Kasumi-1 (cell line): ENCODE data around the gene CISD1.

Source experiments
- DNase-seq, 2 experiments: peaks; one replicate each; lab custom pipeline; 2025; lab: John Stamatoyannopoulos, UW

Gene CISD1

DNA sequence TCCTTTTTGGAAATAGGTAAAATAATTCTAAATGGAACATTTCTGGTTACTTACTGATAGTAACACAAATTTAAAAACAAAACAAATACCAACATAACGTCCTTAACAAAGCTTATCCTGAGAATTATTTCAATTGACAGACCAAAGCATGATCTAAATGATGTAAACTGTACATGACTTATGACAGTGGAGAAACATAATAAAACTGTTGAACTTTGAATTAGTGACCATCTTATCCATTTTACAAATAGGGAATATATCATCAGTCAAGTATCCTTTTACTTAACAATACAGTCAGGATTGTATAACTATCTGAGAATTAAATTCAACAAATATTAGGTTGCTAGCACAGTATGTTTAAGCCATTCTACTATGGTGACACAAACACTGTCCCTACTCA lies 3.7 kb upstream of the CISD1 start:
- DNase-seq, result no peak

DNA sequence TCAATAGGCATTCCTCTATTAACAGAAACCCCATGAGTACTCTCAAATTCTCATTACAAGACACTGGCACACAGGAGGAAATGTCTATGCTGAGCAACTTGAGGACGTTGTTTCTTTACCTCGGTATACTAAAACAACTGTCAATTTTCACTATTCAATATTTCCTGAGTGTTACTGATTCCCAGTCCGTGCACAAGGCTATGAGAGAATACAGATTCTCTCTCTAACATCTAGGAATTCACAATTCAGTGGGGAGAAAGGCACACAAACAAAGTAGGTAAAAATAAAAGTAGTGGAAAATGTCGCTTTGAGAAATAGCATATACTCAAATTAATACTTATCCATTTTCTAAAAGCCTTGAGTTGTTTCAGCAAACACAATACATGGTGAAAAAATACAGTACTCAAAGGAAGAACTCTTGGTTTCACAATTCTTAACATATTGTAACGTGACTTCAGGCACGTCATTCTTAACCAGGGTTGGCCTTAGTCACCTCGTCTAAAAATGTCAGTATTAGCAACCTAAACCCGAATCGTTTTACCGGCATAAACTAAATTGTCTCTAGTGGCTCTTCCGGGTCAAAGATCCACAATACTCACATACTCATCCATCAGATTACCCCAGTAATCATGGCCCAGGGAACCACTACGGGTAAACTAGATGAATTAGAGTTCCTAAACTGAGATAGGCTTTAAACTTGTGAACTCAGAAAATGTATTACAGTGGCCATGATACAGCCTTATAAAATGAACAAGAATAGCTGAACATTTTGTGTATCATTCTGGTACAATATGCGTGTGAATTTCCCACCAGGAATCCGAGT lies 2.7 kb upstream of the CISD1 start:
- peak; percentile 59 to 62 for DNase-seq

DNA sequence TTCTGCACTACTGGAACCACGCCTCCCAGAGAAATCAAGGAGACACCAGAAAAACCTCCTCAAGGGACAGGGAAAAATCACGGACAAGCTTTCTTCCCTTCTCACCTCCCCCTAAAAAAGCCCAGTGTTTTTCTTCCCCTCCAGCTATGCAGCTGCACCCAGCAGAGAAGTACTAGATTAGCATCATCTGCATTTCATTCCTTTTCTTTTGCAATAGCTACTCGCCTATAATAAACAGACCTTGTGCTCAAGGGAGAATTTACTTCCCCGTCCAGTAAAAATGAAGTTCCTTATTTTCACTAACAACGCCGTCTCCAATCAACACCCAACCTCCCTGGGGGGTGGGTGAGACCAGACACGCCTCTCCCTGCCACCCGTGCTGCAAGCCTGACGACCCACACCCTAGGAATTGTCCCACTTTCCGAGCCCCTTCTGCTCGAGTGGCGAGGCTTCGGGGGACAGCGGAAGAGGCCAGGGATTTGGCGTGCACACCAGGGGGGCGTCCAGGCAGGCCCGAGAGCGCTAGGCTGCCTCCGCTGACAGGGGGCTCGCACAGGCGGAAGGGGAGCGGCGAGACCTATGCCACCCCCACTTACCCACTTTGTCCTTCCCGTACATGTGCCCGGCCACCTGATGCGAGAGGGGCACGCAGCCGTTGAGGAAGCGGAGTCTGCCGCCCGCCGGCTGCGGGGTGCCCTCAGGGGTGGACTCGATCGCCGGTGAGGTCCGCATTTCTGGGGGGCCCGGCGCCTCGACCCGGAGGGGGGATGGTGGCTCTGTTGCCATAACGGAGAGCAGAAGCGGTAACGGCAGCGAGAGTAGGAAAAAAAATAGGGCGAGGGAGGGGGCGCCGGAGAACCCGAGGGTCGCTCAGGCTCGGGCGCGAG lies 1.9 kb upstream of the CISD1 start:
- peak; percentile 97 to 99 for DNase-seq

DNA sequence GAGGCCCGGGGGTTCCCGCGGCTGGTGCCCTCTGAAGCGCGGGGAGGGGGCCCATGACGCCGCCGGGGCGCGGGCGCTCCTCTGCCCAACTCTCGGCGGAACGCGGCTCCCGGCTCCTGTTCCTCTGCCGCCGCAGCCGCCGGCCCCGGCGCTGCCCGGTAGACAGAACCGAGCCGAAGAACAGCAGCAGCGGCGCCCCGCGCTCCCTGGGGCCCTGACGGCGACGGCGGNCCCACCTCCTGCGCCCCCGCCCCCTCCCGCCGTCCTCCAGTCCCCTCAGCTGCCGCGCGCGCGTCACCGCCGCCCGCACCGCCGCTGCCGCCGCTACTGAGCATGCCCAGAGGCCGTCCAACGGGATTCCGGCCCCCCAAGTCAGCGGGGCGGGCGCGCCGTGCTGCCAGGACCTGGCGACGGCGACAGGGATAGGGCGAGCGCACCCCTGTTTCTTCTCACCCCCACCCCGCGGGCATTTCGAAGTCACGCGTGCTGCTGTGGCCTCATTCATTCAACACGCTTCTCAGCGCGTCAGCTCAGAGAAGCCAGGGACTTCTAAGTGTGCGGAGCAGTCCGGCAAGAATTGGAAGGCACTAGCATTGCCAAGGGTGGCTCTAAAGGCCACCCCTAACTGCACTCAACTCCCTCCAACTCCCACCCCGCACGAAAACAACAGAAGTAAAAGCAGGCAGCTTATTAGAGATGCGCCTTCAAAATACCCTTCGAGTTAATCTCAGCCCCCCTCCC lies 1.1 kb upstream of the CISD1 start, which contains the start of gene IPMK:
TSS of gene IPMK (minus strand) at position 182 of the 741 bp plus-strand sequence. CDS start 283 bp downstream, outside the sequence.
- peak; percentile 91 to 93 for DNase-seq

DNA sequence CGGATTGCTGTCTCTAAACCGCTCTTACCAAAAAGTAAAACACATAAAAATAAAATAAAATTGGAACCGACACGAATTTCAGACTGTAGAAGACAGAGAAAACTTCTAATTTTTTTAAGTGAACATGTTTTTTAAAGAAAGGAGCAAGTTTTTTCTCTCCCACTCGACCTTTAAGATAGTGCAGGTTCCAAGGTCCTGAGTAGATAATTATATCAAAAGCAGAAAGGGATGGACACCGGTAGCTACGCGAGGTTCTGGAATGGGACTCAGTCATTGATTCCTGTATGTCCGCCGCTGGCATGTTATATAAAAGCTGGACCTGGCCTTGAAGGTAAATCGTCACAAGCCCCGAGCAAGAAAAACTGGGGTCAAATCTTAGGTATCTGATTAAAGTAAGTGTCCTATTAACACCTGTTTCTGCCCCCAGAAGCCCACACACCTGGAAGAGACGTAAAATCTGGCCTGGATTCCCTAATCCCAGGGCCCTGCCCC lies 462 bp upstream of the CISD1 start:
- peak in 1 of 2 experiments; percentile 90 for DNase-seq

DNA sequence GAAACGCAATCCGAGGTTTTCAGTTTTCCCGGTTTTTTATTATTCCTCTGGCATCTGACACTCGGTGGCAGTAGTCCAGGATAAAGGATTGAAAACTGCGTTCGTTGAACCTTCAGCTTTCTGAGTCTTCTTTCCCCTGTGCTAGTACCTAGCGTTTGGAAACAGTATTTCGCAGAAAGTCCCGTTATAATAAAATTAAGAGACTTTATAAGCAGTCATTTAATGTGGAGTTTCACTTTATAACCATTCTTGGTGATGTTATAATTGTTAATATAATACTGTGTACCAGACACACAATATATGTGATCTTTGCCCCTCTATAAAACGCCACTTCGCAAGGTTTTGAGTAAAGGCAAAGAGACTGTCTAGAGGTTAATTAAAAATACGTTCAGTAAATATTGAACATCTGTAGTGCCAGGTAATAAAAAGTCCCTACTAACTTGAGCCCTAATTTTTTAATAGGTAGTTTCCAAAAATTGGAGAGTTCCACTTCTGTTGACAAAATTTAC lies 874 bp downstream of the CISD1 start:
- peak in 1 of 2 experiments; percentile 77 for DNase-seq

DNA sequence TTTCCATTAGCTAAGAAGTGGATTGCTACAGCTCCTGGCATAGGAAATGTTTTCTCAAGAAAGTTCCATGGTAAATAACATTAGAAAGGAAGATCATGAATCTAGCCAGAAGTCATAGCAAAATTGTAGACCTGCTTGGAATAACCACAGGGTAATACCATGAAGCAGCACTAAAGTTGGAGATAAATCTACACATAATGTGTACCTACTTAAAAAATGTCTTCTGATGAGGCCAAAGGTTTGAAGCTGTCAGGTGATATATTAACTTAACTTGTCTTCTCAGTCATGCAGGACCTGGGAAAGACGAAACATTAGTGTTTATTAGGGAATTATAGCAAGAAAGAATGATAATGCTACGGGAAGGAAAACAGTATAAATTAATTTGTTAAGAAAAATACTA lies 6.3 kb downstream of the CISD1 start:
- DNase-seq, result no peak

DNA sequence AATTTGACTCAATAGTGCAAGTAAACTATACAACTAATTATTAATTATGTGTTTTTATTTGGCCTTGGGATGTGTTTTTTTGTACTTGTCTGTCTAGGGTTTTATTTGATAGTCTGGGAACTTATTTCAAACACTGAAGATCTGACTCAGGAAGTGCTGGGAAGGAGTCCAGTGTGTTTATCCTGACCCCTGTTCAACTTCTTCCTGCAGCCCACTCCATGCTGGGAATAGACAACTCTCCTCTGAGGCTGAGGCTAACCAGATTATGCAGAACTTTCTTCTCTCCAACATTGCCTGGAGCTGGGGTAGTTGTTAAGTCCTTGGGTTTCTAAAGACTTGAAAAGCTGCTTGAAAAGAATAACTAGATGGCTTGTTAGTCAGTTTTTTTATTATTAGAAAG lies 6.9 kb downstream of the CISD1 start:
- DNase-seq, result no peak

DNA sequence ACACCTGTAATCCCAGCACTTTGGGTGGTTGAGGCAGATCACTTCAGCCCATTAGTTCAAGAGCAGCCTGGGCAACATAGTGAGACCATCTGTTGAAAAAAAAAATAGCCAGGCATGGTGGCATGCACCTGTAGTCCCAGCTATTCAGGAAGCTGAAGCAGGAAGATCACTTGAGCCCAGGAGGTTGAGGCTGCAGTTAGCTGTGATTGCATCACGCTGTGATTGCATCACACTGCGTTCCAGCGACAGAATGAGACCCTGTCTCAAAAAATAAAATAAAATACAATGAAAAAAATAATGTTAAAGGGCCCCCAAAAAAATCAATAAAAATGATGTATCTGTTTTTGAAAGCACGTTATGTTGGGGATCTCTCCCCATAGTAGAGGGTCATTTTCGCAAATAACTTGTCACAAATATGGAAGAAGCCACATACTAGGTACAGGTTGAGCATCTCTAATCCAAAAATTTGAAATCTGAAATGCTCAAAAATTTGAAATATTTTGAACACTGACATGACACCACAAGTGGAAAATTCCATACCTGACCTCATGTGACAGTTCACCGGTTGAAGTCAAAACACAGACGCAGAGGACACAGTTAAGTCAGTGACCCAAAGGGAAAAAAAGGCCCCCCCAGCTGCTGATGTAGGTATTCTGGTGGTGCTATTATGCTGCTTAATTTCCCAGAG lies 9.5 kb downstream of the CISD1 start:
- DNase-seq, result no peak

DNA sequence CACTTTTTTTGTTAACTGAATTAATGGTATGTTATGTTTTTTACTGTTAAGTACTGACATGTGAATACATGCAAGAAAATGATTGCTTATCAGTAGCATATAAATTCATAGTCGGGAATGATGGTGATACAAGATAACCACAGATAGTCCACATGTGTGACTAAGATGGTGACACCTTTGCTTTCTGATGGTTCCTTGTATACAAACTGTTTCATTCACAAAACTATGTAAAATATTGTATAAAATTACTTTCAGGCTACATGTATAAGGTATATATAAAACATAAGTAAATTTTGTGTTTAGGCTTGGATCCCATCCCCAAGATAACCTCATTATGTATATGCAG lies 10.0 kb downstream of the CISD1 start:
- no peak for DNase-seq

DNA sequence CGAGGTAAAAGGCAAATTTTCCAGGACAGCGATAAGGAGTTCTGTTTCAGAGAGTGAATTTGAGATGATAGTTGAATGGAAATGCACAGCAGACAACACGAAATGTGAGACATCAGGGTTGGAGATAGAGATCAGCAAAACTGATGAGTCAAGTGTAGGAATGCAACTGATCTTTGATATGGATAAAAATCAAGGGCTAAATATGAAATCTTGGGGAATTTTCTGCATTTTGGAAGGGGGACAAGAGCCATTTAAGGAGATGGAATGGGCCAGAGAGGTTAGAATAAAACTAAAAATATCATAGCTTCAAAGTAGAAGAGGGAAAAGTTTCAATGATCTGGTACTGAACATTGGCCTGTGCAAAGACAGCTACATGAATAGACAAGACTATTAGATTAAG lies 11.5 kb downstream of the CISD1 start:
- no peak for DNase-seq

DNA sequence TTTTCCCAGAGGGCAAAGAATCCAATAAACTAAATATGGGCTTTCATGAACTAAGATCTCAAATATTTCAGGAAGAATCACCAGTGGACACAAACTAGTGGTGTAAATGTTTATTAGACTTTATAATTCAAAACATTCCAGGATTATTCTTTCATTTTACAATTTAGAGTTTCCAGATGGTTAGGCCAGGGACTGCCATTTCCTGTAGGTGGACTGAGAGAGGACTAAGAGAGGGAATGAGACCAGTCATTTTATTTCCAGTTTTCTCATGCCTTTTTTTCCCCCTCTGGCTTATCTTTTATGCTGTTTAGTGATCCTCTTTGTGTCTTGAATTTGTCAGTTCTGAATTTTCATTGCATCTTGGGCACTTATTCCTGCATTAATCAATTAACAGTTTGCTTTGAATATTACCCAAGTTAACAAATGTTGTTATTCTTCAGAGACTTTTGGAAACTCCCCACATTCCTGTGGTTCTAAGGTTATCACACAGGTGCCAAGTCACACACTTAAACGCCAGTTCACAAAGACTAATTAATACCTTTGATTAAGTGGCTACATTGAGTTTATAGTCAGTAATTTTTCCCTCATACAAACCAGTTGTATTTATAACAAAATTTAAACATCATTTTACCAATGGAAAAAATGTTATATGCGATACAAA lies 12.3 kb downstream of the CISD1 start:
- no peak for DNase-seq

DNA sequence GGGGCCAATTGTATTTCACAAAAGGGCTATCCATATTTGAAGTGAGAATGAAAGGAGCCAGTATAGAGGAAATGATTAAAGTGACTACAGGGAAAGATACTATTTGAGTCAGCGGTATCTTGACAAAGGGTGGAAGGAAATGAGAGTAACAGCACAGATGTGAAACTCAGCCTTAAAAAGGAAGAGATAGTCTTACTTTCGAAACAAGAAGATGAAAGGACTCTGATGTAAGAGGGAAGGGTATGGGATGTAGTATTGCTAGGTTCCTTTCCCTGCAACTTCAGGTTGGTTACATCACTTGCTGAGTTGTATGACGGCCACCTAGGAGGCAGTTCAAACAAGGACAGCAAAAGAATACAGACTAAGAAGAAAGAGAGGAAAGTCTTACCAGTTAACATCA lies 13.7 kb downstream of the CISD1 start:
- DNase-seq, result peak; percentile 84 to 86

DNA sequence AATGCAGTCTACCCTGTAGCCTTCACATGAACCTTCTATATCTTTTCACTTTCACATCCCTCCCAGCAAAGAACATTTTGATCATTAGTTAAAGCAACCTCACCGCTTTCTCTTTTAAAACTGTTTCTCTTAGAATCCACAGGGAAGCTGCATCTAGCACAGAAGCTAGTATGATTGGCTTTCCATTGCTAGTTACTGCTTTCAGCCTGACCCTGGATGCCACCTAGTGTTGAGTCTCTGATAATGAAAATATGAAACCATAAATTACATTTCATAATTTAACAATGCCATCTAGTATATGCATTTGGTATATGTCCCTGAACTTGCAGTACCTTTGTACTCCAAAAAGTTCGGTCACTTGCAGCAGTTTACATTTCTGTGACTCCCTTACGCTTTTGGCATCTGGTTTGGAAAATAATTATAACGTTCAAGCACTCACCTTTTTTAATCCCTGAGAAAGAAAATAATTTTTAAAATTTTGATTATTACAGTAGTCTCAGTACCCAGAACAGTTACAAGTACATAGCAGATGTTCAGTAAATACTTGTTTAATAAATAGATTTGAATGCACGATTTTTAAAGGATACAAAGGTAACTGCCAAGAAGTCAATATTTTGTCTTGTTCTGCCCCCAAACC lies 22.7 kb downstream of the CISD1 start:
- DNase-seq, result peak; percentile 89 to 96

DNA sequence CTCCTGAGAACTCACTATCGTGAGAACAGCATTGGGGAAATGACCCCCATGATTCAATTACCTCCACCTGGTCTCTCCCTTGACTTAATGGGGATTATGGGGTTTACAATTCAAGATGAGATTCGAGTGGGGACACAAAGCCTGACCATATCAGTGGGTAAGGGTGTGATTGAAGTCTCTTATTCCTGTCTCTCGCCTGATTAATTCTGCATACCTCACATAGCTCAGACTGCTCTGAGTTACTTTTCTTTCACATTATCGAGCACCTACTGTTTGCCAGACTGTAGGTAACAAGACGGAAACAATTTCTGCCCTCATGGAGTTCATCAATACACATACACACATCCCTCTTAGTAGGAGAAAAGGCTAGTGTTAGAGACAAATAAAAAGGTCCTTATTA lies 25.0 kb downstream of the CISD1 start:
- no peak for DNase-seq

DNA sequence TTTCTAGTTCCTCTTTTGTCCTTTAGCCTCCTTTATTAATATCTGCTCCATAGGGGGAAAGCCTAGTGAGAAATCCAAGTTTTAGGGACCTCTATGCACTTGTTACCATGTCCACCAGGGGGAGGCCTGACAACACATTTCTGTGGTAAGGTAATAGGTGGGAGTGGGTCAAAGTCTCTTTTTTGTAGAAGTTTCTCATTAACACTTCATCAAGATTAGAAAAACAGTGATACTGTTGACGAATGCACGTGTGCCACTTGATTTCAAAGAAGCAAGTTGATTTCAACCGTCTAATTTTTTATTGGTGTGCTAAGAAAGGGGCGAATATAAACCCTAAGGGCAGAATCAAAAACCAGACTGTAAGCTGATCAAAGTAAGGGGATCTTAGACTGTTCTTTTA lies 30.6 kb downstream of the CISD1 start:
- DNase-seq, result peak; percentile 93 to 99

DNA sequence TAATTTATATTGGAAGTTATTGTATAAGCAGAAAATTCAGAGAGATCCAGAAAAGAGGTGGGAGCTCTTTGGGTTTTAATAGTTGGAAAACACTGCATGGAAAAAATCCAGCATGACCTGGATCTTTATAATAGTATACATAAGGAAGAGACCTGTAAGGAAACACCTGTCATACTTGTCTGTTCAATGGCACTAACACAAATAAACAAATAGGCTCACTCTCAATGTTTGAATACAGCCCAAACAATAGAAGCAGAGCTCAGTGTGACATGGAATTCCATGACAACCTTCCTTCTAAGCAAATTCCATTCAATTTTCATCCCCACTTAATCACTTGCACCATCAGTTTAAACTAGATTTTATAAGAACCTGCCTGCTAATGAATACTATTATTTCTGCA lies 31.7 kb downstream of the CISD1 start:
- DNase-seq, result no peak

DNA sequence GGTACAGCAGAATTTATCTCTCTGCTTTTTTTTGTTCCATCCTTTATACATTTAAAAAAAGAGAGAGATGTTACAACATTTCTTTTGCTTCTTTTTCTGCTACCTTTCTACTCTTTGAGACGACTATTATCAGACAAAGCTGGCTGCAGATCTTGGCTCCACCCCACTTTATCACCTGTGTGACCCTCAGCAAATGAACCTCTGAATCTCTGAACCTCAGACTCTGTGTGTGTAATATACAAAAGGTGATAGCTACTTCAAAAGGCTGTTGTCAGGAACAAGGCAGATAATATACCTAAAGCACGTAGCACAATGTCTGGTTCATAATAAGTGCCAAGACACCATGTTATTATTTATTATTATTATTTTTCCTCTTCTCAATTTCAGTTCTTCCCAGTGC lies 33.3 kb downstream of the CISD1 start:
- no peak for DNase-seq

DNA sequence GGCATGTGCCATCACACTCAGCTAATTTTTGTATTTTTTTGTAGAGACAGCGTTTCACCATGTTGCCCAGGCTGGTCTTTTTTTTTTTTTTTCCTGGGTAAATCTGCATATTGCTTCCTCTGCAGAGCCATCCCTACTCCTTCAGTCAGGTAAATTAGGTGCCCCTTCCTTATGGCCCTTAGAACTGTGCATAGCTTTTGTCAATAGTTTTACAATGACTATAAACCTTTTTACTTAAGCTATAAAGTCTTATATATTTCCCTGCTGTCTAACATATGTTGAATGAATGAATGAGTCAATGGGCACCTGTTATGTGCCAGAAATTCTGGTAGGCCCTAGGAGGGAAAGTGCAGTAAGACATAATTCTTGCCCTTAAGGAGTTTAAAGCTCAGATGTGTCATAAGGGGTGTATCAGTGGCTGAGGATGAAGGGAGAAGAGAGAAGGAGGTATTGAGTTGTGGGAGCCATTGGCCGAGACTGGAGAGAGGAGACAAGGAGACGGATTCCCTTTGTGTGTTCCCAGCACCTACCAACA lies 35.2 kb downstream of the CISD1 start:
- no peak for DNase-seq

DNA sequence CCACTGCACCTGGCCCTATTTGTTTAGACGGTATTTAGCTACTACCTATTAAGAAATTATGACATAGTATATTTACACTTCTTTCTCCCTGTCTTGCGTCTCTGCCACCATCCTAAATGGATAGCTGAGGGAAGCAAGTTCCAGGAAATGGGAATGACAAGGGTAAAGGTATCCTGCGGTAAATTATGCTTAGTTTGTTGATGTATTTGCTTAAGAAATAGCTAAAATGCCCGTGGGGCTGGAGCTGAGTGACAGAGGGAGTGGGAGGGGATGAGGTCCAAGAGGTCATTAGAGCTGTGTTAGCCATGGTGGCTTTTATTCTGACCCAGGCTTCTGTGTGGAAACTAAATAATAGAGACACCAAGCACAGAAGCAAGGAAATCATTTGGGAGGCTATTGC lies 36.9 kb downstream of the CISD1 start:
- DNase-seq, result no peak
